HepG2 (cell line): Measurements from ENCODE around the gene DNAJC5. TPM values are rescaled to one million over a fixed set of nuclear protein-coding genes. Genes with fewer than 3 reads are reported as not detected.
A peak's percentile ranks its signal among the peaks of the same experiment; 100 is the strongest.

Experiments used
- ARNT2 ChIP-seq: sonication (generic); formaldehyde crosslinking; IDR thresholded peaks from 2 replicates; pipeline ENCODE4 v1.8.0; 2022; ENCODE audit warnings: mild to moderate bottlenecking, low read depth, missing genetic modification reagents, moderate library complexity
- CBX5 ChIP-seq: sonication (generic); formaldehyde crosslinking; IDR thresholded peaks from 2 replicates; pipeline ENCODE4 v1.4.0; 2020; ENCODE audit warnings: missing genetic modification reagents, borderline replicate concordance
- FOSL2 ChIP-seq: sonication (generic); formaldehyde crosslinking; IDR thresholded peaks from 2 replicates; pipeline ENCODE4 v1.4.0; 2020; ENCODE audit warnings: missing genetic modification reagents
- HMG20A ChIP-seq: IDR thresholded peaks from 2 replicates; pipeline ENCODE4 v1.6.1; 2016; ENCODE audit warnings: borderline replicate concordance
- HMGA1 ChIP-seq: sonication (generic); formaldehyde crosslinking; conservative IDR thresholded peaks from 2 replicates; pipeline ENCODE4 v1.4.0; 2020; ENCODE audit warnings: missing genetic modification reagents
- NFE2L2 ChIP-seq: fragments of 150-350 bp; IDR thresholded peaks from 2 replicates; pipeline ENCODE4 v1.6.1; 2014; ENCODE audit warnings: low read length
- TBL1XR1 ChIP-seq: fragments of 150-350 bp; IDR thresholded peaks from 2 replicates; pipeline ENCODE4 v1.6.1; 2014; ENCODE audit warnings: borderline replicate concordance, low read length; ENCODE audit not compliant: partially characterized antibody
- ZBTB40 ChIP-seq, 2 experiments: fragments of 450-650 bp in 1 of 2; sonication (generic) in 1 of 2; formaldehyde crosslinking in 1 of 2; IDR thresholded peaks; 2 replicates each; pipeline versions ENCODE4 v1.6.1 to v1.8.0; 2016 to 2022; ENCODE audit warnings: antibody characterized with exemption in 1 of 2, mild to moderate bottlenecking in 1 of 2, missing genetic modification reagents in 1 of 2
- ZNF280B ChIP-seq: sonication (generic); formaldehyde crosslinking; IDR thresholded peaks from 2 replicates; pipeline ENCODE4 v1.5.0; 2020; ENCODE audit warnings: missing genetic modification reagents, mild to moderate bottlenecking, borderline replicate concordance
- ZNF414 ChIP-seq: sonication (generic); formaldehyde crosslinking; IDR thresholded peaks from 2 replicates; pipeline ENCODE4 v1.5.0; 2020; ENCODE audit warnings: missing genetic modification reagents
- ZNF609 ChIP-seq: sonication (generic); formaldehyde crosslinking; IDR thresholded peaks from 2 replicates; pipeline ENCODE4 v1.4.0; 2020; ENCODE audit warnings: mild to moderate bottlenecking, missing genetic modification reagents, borderline replicate concordance
- ZNF891 ChIP-seq: sonication (generic); formaldehyde crosslinking; IDR thresholded peaks from 2 replicates; pipeline ENCODE4 v1.5.0; 2020; ENCODE audit warnings: mild to moderate bottlenecking, missing genetic modification reagents
- polyA plus RNA-seq, 8 experiments: library from polyadenylated mRNA; depleted of rRNA in 3 of 8; stranded (reverse) in 7 of 8; unstranded in 1 of 8; fragments of >200 nt; fragmentation: Illumina TruSeq in 4 of 8; extraction: Trizol in 4 of 8; gene quantifications; 2 replicates each; pipeline versions ENCODE4 v1.2.1 to v1.2.3, GENCODE V29; 2011 to 2016; ENCODE audit warnings: low read depth in 4 of 8, missing spikeins in 1 of 8, mixed read lengths in 1 of 8; ENCODE audit not compliant: insufficient read depth in 1 of 8
- total RNA-seq, 5 experiments: library from RNA; depleted of rRNA; stranded (reverse); fragments of >200 nt; fragmentation: Illumina TruSeq; extraction: Trizol; gene quantifications; 2 replicates each; pipeline ENCODE4 v1.2.3, GENCODE V29; 2016; ENCODE audit warnings: low read depth in 1 of 5

DNAJC5 gene
- total and polyA plus RNA-seq, 2 of the 13 experiments (the other 11 are each of a cell fraction or from before 2014, with no cell fraction given): 42.8 to 64.5 TPM

GRCh38 chr20:63957004-63957689, 62.2 kb downstream of the DNAJC5 start (continued):
- TF ChIP-seq ZNF609 (CRISPR knock-in tag) (no peak), FOSL2 (CRISPR knock-in tag) (peak; percentile 85), ZNF891 (no peak), ZBTB40 (IDR thresholded peaks at IDR 0.05) (no peak), ZBTB40 (CRISPR knock-in tag; IDR thresholded peaks at IDR 0.05) (no peak), TBL1XR1 (no peak), CBX5 (peak; percentile 97; the same call in 1 of the 2 replicates), ARNT2 (CRISPR knock-in tag) (peak; percentile 46; the same call in 1 of the 2 replicates), HMG20A (CRISPR knock-in tag) (0 out of 2 replicates have a peak, but pooled peaks have one; percentile 29), HMGA1 (no peak), NFE2L2 (no peak), ZNF414 (CRISPR knock-in tag) (peak; percentile 59; the same call in 1 of the 2 replicates), ZNF280B (CRISPR knock-in tag) (peak; percentile 93)
